Measurements from ENCODE around the gene CDR2.
"Not testable (repeated sequence)": the region's sequence is repeated elsewhere in the genome, so short reads cannot be mapped to it uniquely, and the experiment has no call there.

The CDR2 gene

GRCh38 chr16:22355487-22355908, 18.9 kb downstream of the CDR2 start:
- no peaks in the 10 kb centered on the region for H3K27me3 ChIP-seq (ENCODE audit: insufficient read depth, low read depth, severe bottlenecking)
- H3K36me3 ChIP-seq: peaks cover 24% of the 10 kb centered on the region
- H3K27ac ChIP-seq: no peak overlapping the region
- H3K9me3 ChIP-seq (ENCODE audit: severe bottlenecking): no peaks in the 10 kb centered on the region
- no peak for TF ChIP-seq CTCF (IDR thresholded peaks at IDR 0.05; ENCODE audit: low read depth, low read length)
- no peak overlapping the region for H3K4me3 ChIP-seq (ENCODE audit: low read depth, low read length)
- DNase-seq: no peak

GRCh38 chr16:22353933-22354541, 20.4 kb downstream of the CDR2 start:
- Histone ChIP-seq H3K27me3 (ENCODE audit: insufficient read depth, low read depth, severe bottlenecking) (no peaks in the 10 kb centered on the region), H3K9me3 (ENCODE audit: severe bottlenecking) (no peaks in the 10 kb centered on the region), H3K27ac (no peak overlapping the region), H3K36me3 (peaks cover 36% of the 10 kb centered on the region), H3K4me3 (ENCODE audit: low read depth, low read length) (no peak overlapping the region)
- no peak for TF ChIP-seq CTCF (IDR thresholded peaks at IDR 0.05; ENCODE audit: low read depth, low read length)
- no peak for DNase-seq

- Histone ChIP-seq H3K36me3 (peaks cover 43% of the 10 kb centered on the region), H3K4me3 (ENCODE audit: low read depth, low read length) (no peak overlapping the region)
Measured at GRCh38 chr16:22353191-22353919, 21.1 kb downstream of the CDR2 start.

GRCh38 chr16:22352723-22353122, 21.7 kb downstream of the CDR2 start:
- Histone ChIP-seq H3K27me3 (ENCODE audit: insufficient read depth, low read depth, severe bottlenecking) (no peaks in the 10 kb centered on the region), H3K4me3 (ENCODE audit: low read depth, low read length) (no peak overlapping the region), H3K27ac (no peak overlapping the region), H3K9me3 (ENCODE audit: severe bottlenecking) (no peaks in the 10 kb centered on the region), H3K36me3 (peaks cover 50% of the 10 kb centered on the region)
- TF ChIP-seq CTCF (IDR thresholded peaks at IDR 0.05; ENCODE audit: low read depth, low read length): no peak
- no peak for DNase-seq

More at GRCh38 chr16:22353191-22353919, 21.1 kb downstream of the CDR2 start:
- Histone ChIP-seq H3K27me3 (ENCODE audit: insufficient read depth, low read depth, severe bottlenecking) (no peaks in the 10 kb centered on the region), H3K9me3 (ENCODE audit: severe bottlenecking) (no peaks in the 10 kb centered on the region), H3K27ac (no peak overlapping the region)
- TF ChIP-seq CTCF (IDR thresholded peaks at IDR 0.05; ENCODE audit: low read depth, low read length): no peak
- no peak for DNase-seq

- H3K36me3 ChIP-seq: peaks cover 55% of the 10 kb centered on the region
Measured at GRCh38 chr16:22352140-22352539, 22.3 kb downstream of the CDR2 start.

GRCh38 chr16:22351017-22351416, 23.4 kb downstream of the CDR2 start:
- H3K27ac ChIP-seq; H3K4me3 ChIP-seq (ENCODE audit: low read depth, low read length); H3K9me3 ChIP-seq (ENCODE audit: severe bottlenecking); DNase-seq; H3K27me3 ChIP-seq (ENCODE audit: insufficient read depth, low read depth, severe bottlenecking): not testable (repeated sequence)
- peaks cover 67% of the 10 kb centered on the region for H3K36me3 ChIP-seq

More at GRCh38 chr16:22352140-22352539, 22.3 kb downstream of the CDR2 start:
- TF ChIP-seq CTCF (IDR thresholded peaks at IDR 0.05; ENCODE audit: low read depth, low read length): no peak
- Histone ChIP-seq H3K4me3 (ENCODE audit: low read depth, low read length) (no peak overlapping the region), H3K9me3 (ENCODE audit: severe bottlenecking) (no peaks in the 10 kb centered on the region), H3K27me3 (ENCODE audit: insufficient read depth, low read depth, severe bottlenecking) (no peaks in the 10 kb centered on the region), H3K27ac (no peak overlapping the region)
- DNase-seq: no peak
